Coronary artery (tissue), 2 donors: ENCODE results near the gene OR10AG1.

Source experiments
- DNase-seq: peaks from one replicate; pipeline ENCODE4 v3.0.0-alpha.2; 2017; ENCODE audit warnings: low spot score
- H3K27ac ChIP-seq, 2 donors: fragments of 200-600 bp; sonication (generic); one replicate each; pipeline ENCODE4 v1.5.1; 2016 to 2019
- H3K4me3 ChIP-seq: fragments of 200-600 bp; sonication (generic); 2 replicates; pipeline ENCODE4 v1.5.1; 2016; ENCODE audit warnings: mild to moderate bottlenecking, moderate library complexity
- CTCF ChIP-seq: fragments of 200-600 bp; sonication (generic); IDR thresholded peaks from one replicate; pipeline ENCODE4 v1.5.1; 2019; ENCODE audit warnings: antibody characterized with exemption

OR10AG1 gene

GRCh38 chr11:55956521-55956920 is 13.2 kb downstream of the OR10AG1 start:
- no peak for DNase-seq
- Histone ChIP-seq H3K27ac (no peak overlapping the region), H3K4me3 (no peak overlapping the region)
- TF ChIP-seq CTCF: no peak

GRCh38 chr11:55949330-55949729 is 20.4 kb downstream of the OR10AG1 start:
- TF ChIP-seq CTCF: no peak
- no peak for DNase-seq
- Histone ChIP-seq H3K4me3 (no peak overlapping the region), H3K27ac (no peak overlapping the region)

GRCh38 chr11:55942785-55943392 is 26.9 kb downstream of the OR10AG1 start:
- H3K4me3 ChIP-seq: no peak overlapping the region
- no peak for DNase-seq
- H3K27ac ChIP-seq: no peak overlapping the region
- TF ChIP-seq CTCF: no peak

- H3K27ac ChIP-seq: no peak within 1 kb of the TSS
- TF ChIP-seq CTCF: no peak
- no peak for DNase-seq
- no peak within 1 kb of the TSS for H3K4me3 ChIP-seq
These were observed 33.4 kb downstream of the OR10AG1 start, which contains the start of gene OR5I1 for GRCh38 chr11:55936300-55936699. Gene OR5I1, minus strand, starts transcription at chr11:55936400. Its CDS starts 0 bp downstream, at chr11:55936400.

DNA sequence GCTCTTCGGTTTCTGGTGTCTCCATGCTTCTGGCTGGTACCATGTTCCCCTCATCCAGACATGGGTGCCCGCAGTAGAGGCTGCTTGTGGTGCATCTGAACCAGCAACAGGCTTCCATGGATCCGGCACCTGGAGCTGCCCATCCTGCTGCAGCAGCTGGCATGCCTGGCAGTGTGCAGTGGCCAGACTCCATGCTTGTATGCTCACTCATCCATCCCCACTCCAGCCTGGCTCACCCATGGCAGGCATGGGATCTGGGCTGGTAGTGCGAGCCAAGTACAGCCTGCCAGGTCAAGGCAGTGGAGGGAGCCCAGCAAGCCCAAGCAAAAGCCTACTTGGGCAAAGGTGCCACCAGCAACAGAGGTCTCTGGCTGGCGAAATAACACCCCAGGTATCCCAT is 49.2 kb downstream of the OR10AG1 start:
- Histone ChIP-seq H3K4me3 (no peak overlapping the region), H3K27ac (no peak overlapping the region)
- TF ChIP-seq CTCF: no peak
- no peak for DNase-seq
